ENCODE measurements around the gene RFX3.

- TF ChIP-seq CTCF (IDR thresholded peaks at IDR 0.05) (no peak), POLR2AphosphoS5 (IDR thresholded peaks at IDR 0.05; ENCODE audit: low read depth, low read length) (no peak), REST (IDR thresholded peaks at IDR 0.05; ENCODE audit: insufficient read depth in 1 of 2, low read depth in 2 of 2, low read length in 1 of 2) (no peak)
Observed at GRCh38 chr9:3337515-3338225, 188.1 kb downstream of the RFX3 start.

All from Panc1 (cell line).